ENCODE data around the gene KRT5. TPM values are rescaled to one million over a fixed set of nuclear protein-coding genes. Genes with fewer than 3 reads are reported as not detected.

The KRT5 gene
- total RNA-seq, 2 donors from 2014 or later = 160 to 516 TPM

DNA sequence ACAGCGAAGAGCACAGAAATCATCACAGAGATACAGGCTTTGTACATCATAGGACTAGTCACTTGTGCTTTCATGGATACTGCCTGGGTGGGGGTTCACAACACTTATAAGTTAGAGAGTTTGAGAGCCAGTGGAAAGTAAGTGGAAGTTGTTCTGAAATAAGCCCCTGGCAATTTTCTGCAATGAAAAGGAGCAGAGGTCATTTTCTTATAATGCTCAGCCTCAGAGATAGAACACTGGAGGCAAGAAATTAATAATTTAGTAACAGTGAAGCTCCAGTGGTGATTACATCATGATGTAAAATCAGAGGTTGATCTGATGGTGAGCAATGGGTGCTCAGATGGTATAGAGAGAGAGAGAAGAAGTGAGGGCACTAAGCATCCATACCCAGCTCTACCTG, 33.0 kb downstream of the KRT5 start:
- intact Hi-C loops (cut with DNase I) = no loop called here
- H3K9me3 ChIP-seq = no peaks in the 10 kb centered on the region
- H3K4me1 ChIP-seq (replicated peaks) = no peaks in the 10 kb centered on the region
- TF ChIP-seq POLR2AphosphoS5 (IDR thresholded peaks at IDR 0.05) (no peak), POLR2A (IDR thresholded peaks at IDR 0.05) (no peak)
- TF ChIP-seq, protein P1, sequence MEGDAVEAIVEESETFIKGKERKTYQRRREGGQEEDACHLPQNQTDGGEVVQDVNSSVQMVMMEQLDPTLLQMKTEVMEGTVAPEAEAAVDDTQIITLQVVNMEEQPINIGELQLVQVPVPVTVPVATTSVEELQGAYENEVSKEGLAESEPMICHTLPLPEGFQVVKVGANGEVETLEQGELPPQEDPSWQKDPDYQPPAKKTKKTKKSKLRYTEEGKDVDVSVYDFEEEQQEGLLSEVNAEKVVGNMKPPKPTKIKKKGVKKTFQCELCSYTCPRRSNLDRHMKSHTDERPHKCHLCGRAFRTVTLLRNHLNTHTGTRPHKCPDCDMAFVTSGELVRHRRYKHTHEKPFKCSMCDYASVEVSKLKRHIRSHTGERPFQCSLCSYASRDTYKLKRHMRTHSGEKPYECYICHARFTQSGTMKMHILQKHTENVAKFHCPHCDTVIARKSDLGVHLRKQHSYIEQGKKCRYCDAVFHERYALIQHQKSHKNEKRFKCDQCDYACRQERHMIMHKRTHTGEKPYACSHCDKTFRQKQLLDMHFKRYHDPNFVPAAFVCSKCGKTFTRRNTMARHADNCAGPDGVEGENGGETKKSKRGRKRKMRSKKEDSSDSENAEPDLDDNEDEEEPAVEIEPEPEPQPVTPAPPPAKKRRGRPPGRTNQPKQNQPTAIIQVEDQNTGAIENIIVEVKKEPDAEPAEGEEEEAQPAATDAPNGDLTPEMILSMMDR (IDR thresholded peaks at IDR 0.05) = no peak
- H3K27me3 ChIP-seq (replicated peaks; ENCODE audit: insufficient read depth) = no peaks in the 10 kb centered on the region
- no peak overlapping the region for H3K4me3 ChIP-seq
- no peak overlapping the region for H3K27ac ChIP-seq
- no peaks in the 10 kb centered on the region for H3K36me3 ChIP-seq
- WGBS = 38% methylated on average over 1 of the region's 1 CpG
- DNase-seq (ENCODE audit: low spot score) = no peak

DNA sequence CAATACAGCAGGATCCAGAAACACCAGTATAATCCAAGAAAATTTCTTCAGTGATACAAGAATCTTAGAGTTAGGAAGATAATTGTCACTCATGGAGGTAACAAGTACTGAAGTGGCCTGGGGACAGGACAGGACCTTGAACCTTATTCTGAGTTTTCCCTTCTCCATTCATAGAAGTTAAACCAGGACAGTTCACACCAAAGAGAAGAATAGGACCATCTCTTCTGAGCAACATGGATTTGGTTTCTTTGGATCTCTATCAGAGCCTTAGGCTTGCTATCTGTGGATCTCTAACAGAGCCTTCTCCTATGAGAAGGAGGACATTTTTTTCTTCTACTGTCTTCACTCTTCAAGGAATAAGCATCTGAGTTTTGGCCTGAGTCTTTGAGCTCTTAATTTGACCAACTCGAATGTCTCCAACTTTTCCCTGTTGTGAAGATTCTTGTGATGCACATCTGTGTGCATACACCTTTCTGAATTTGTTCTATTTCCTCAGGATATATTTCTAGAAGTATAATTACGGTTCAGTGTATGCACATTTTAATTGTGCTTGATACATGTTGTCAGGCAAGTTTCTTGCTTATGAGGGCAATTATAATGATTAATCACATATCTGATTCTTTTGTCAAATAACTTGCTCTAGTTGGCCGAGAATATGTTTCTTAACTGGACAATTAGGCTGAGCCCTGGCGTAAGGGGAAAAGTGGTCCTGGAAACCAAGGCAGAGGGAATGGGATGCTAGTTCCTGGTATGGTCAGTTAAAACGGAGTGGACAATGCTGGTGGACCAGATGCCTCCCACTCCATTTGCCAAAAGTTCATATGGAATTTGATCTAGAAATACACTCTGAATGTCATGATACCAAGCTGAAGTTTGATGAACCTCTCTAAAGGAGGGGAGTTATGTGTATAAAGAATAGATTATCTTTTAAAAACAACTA, 33.8 kb downstream of the KRT5 start:
- H3K4me1 ChIP-seq (replicated peaks) = no peaks in the 10 kb centered on the region

DNA sequence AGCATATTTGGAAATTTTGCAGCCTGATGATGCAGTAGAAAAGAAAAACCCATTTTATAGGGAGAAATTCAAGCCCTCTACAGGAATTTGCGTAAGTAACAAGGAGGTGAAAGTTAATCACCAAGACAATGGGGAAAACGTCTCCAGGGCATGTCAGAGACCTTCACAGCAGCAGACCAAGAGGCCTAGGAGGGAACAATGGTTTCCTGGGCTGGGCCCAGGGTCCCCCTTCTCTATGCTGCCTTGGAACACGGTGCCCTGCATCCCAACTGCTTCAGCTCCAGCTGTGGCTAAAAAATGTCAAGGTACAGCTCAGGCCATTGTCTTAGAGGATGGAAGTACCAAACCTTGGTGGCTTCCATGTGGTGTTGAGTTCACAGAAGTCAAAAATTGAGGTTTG, 40.1 kb downstream of the KRT5 start:
- intact Hi-C loops (cut with DNase I) = no loop called here
- TF ChIP-seq, protein P1 (IDR thresholded peaks at IDR 0.05) = no peak
- no peak for TF ChIP-seq POLR2AphosphoS5 (IDR thresholded peaks at IDR 0.05)
- TF ChIP-seq POLR2A (IDR thresholded peaks at IDR 0.05) = no peak
- WGBS = 53% methylated on average over 3 of the region's 3 CpGs

More for the DNA sequence above, 33.8 kb downstream of the KRT5 start:
- Histone ChIP-seq H3K36me3 (no peaks in the 10 kb centered on the region), H3K9me3 (no peaks in the 10 kb centered on the region), H3K27me3 (replicated peaks; ENCODE audit: insufficient read depth) (no peaks in the 10 kb centered on the region), H3K4me3 (no peak overlapping the region), H3K27ac (no peak overlapping the region)
- DNase-seq (ENCODE audit: low spot score) = no peak
- intact Hi-C loops (cut with DNase I) = no loop called here
- WGBS = 79% methylated on average over 5 of the region's 5 CpGs
- TF ChIP-seq POLR2A (IDR thresholded peaks at IDR 0.05) (no peak), POLR2AphosphoS5 (IDR thresholded peaks at IDR 0.05) (no peak)
- TF ChIP-seq, protein P1 (IDR thresholded peaks at IDR 0.05) = no peak

DNA sequence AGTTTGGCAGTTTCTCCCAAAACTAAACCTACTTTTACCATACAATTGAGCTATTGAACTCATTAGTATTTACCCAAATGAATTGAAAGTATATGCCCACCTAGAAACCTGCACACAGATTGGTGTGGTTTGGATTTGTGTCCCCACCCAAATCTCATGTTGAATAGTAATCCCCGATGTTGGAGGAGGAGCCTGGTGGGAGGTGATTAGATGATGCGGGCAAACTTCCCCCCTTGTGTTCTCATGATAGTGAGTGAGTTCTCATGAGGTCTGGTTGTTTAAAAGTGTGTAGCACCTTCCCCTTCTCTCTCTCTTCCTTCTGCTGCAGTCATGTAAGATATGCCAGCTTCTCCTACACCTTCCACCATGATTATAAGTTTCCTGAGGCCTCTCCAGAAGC, 42.5 kb downstream of the KRT5 start:
- Histone ChIP-seq H3K4me1 (replicated peaks) (no peaks in the 10 kb centered on the region), H3K4me3 (no peak overlapping the region), H3K27me3 (replicated peaks; ENCODE audit: insufficient read depth) (no peaks in the 10 kb centered on the region), H3K27ac (no peak overlapping the region), H3K36me3 (no peaks in the 10 kb centered on the region), H3K9me3 (no peaks in the 10 kb centered on the region)
- DNase-seq (ENCODE audit: low spot score) = no peak
- 63% methylated on average over 2 of the region's 2 CpGs for WGBS
- TF ChIP-seq POLR2AphosphoS5 (IDR thresholded peaks at IDR 0.05) (no peak), POLR2A (IDR thresholded peaks at IDR 0.05) (no peak)
- TF ChIP-seq, protein P1 (IDR thresholded peaks at IDR 0.05) = no peak
- intact Hi-C loops (cut with DNase I) = no loop called here

More for the DNA sequence above, 40.1 kb downstream of the KRT5 start:
- no peaks in the 10 kb centered on the region for H3K27me3 ChIP-seq (replicated peaks; ENCODE audit: insufficient read depth)
- H3K4me1 ChIP-seq (replicated peaks) = no peaks in the 10 kb centered on the region
- DNase-seq (ENCODE audit: low spot score) = no peak
- H3K9me3 ChIP-seq = no peaks in the 10 kb centered on the region
- H3K36me3 ChIP-seq = no peaks in the 10 kb centered on the region
- H3K4me3 ChIP-seq = no peak overlapping the region
- H3K27ac ChIP-seq = no peak overlapping the region

DNA sequence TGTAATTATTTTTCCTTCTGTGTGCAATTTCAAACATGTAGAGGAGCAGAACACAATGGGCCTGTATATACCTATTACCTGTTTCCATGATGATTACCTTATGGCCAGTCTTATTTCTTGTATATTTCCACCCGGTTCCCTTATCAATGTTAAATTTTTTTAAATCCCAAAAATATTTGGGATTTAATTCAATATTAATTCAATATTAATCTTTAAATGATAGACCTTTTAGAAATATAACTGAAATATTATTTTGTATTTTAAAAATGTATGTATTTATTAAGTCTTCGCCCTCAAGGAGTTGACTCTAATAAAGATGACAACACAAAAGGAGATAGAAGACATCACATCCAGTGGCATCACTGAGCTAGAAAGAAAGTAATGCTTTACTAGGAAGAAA, 46.0 kb downstream of the KRT5 start:
- Histone ChIP-seq H3K36me3 (no peaks in the 10 kb centered on the region), H3K27ac (no peak overlapping the region), H3K4me3 (no peak overlapping the region), H3K9me3 (no peaks in the 10 kb centered on the region), H3K27me3 (replicated peaks; ENCODE audit: insufficient read depth) (no peaks in the 10 kb centered on the region), H3K4me1 (replicated peaks) (no peaks in the 10 kb centered on the region)
- no peak for DNase-seq (ENCODE audit: low spot score)
- TF ChIP-seq POLR2AphosphoS5 (IDR thresholded peaks at IDR 0.05) = no peak
- TF ChIP-seq, protein P1 (IDR thresholded peaks at IDR 0.05) = no peak
- no peak for TF ChIP-seq POLR2A (IDR thresholded peaks at IDR 0.05)
- intact Hi-C loops (cut with DNase I) = no loop called here
- 95% methylated on average over 2 of the region's 2 CpGs for WGBS

Data from prostate gland (tissue), 2 donors.